GM23248 (cell line): ENCODE results near the gene DHDDS. TPM values are rescaled to one million over a fixed set of nuclear protein-coding genes. Genes with fewer than 3 reads are reported as not detected.
"Not testable (repeated sequence)": the region's sequence is repeated elsewhere in the genome, so short reads cannot be mapped to it uniquely, and the experiment has no call there.

ENCODE experiments used
- DNase-seq: peaks from one replicate; pipeline ENCODE4 v3.0.0-alpha.2; 2015
- H2AFZ ChIP-seq: fragments of 200-600 bp; sonication (generic); 2 replicates; pipeline ENCODE4 v1.6.1; 2016; ENCODE audit warnings: antibody characterized with exemption
- H3F3A ChIP-seq: fragments of 200-600 bp; sonication (generic); 2 replicates; pipeline ENCODE4 v1.6.1; 2016; ENCODE audit warnings: mild to moderate bottlenecking, antibody characterized with exemption, mixed run types; ENCODE audit not compliant: insufficient read depth
- H3K27ac ChIP-seq: fragments of 200-600 bp; sonication (generic); 2 replicates; pipeline ENCODE4 v1.5.1; 2016; ENCODE audit warnings: mild to moderate bottlenecking
- H3K27me3 ChIP-seq: fragments of 200-600 bp; sonication (generic); replicated peaks from 2 replicates; pipeline ENCODE4 v1.6.1; 2016; ENCODE audit warnings: mild to moderate bottlenecking; ENCODE audit not compliant: insufficient read depth
- H3K36me3 ChIP-seq: fragments of 200-600 bp; sonication (generic); 2 replicates; pipeline ENCODE4 v1.6.1; 2016; ENCODE audit warnings: low read depth, mild to moderate bottlenecking
- H3K4me1 ChIP-seq: fragments of 200-600 bp; sonication (generic); 2 replicates; pipeline ENCODE4 v1.6.1; 2016; ENCODE audit warnings: mild to moderate bottlenecking; ENCODE audit not compliant: insufficient read depth
- H3K4me2 ChIP-seq: fragments of 200-600 bp; sonication (generic); one replicate; pipeline ENCODE4 v1.6.1; 2016; ENCODE audit warnings: mild to moderate bottlenecking; ENCODE audit not compliant: unreplicated experiment
- H3K4me3 ChIP-seq: fragments of 200-600 bp; sonication (generic); 2 replicates; pipeline ENCODE4 v1.5.1; 2016; ENCODE audit warnings: mild to moderate bottlenecking
- H3K79me2 ChIP-seq: fragments of 200-600 bp; sonication (generic); 2 replicates; pipeline ENCODE4 v1.6.1; 2016; ENCODE audit warnings: mild to moderate bottlenecking; ENCODE audit not compliant: insufficient read depth
- H3K9ac ChIP-seq: fragments of 200-600 bp; sonication (generic); 2 replicates; pipeline ENCODE4 v1.6.1; 2016; ENCODE audit warnings: mild to moderate bottlenecking
- H3K9me2 ChIP-seq: fragments of 200-600 bp; sonication (generic); 2 replicates; pipeline ENCODE4 v1.6.1; 2016; ENCODE audit warnings: mixed run types, mild to moderate bottlenecking, moderate library complexity; ENCODE audit not compliant: insufficient read depth
- H3K9me3 ChIP-seq: fragments of 200-600 bp; sonication (generic); one replicate; pipeline ENCODE4 v1.6.1; 2017; ENCODE audit warnings: low read depth
- H4K20me1 ChIP-seq: fragments of 200-600 bp; sonication (generic); 2 replicates; pipeline ENCODE4 v1.6.0; 2016; ENCODE audit not compliant: insufficient read depth
- EZH2 ChIP-seq: fragments of 200-600 bp; sonication (generic); IDR thresholded peaks from 2 replicates; pipeline ENCODE4 v1.6.1; 2018; ENCODE audit warnings: antibody characterized with exemption, mild to moderate bottlenecking; ENCODE audit not compliant: insufficient read depth, poor library complexity, severe bottlenecking
- EZH2phosphoT487 ChIP-seq: fragments of 200-600 bp; sonication (generic); IDR thresholded peaks from 2 replicates; pipeline ENCODE4 v1.6.1; 2018; ENCODE audit warnings: antibody characterized with exemption, moderate library complexity, mild to moderate bottlenecking, low read depth; ENCODE audit not compliant: insufficient read depth
- WGBS, 2 experiments: methylation state at CpG; one replicate each; pipeline ENCODE4 v1.1.6; 2015 to 2017; ENCODE audit warnings: low lambda C conversion rate in 2 of 2, low coverage in 1 of 2; ENCODE audit errors: missing lambda C conversion rate in 2 of 2; 5-methylcytosine and 5-hydroxymethylcytosine counted together
- in situ Hi-C: fragments of 300-500 bp; cut with MboI; formaldehyde crosslinking; loops from 2 replicates; pipeline ENCODE4 v1.15.0; 2020
- polyA plus RNA-seq: library from polyadenylated mRNA; unstranded; fragments of >200 nt; fragmentation: Nextera tagmentation; extraction: Ambion mirVana; gene quantifications from 2 replicates; pipeline ENCODE4 v1.2.1, GENCODE V29; 2016
- total RNA-seq: library from RNA; depleted of rRNA; stranded (reverse); fragments of >200 nt; shearing (Covaris generic); gene quantifications from 2 replicates; pipeline ENCODE4 v1.2.3, GENCODE V29; 2014; rRNA removed

The DHDDS gene, protein sequence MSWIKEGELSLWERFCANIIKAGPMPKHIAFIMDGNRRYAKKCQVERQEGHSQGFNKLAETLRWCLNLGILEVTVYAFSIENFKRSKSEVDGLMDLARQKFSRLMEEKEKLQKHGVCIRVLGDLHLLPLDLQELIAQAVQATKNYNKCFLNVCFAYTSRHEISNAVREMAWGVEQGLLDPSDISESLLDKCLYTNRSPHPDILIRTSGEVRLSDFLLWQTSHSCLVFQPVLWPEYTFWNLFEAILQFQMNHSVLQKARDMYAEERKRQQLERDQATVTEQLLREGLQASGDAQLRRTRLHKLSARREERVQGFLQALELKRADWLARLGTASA
- 50.8 and 70.6 TPM in 2 replicates for total RNA-seq
- polyA plus RNA-seq, result 43.0 and 46.9 TPM in 2 replicates

DNA sequence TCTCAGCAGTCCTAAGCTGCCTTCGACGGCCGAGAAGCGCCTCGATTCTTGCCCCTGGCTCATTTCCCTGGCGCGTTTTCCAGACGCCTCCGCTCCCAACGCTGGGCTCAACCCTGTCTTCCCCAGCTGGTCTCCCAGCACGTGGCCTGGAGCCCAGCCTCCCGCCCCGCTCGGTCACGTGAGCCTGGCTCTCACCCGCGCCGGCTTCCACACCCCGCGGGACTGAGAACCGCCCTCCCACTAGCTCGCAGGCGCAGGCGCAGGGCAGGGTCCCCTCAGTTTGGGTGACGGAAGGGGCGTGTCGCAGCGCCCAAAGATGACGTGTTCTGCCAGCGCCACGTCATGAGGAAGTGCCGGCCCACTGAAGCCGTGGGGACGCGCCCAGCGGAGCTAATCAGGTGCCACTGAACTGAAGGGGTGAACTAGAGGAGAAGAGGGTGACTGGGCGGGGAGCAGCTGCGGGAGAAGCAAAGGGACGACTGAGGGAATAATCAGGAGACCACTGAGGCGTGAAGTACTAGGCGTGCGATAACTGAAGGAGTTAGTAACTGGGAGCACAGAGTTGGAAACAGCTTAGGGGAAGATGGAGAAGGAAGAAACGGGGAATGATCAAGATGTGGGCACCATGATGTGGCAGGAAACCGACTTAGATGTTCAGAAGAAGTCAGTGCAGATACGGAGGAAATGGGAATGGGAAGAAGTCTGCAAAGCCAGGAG lies at the start of gene DHDDS:
Gene DHDDS (plus strand): TSS at position 343 of the 717 bp plus-strand sequence. CDS start 625 bp downstream, outside the sequence.
- peak; percentile 100 for DNase-seq
- H3K4me2 ChIP-seq, result peak within 1 kb of the TSS; percentile 88
- H3K4me1 ChIP-seq, result peaks cover 17% of the 10 kb centered on the region
- H3K9ac ChIP-seq, result peak within 1 kb of the TSS; percentile 87
- H3K79me2 ChIP-seq, result peaks cover 45% of the 10 kb centered on the region
- H3F3A ChIP-seq, result no peaks in the 10 kb centered on the region
- H3K4me3 ChIP-seq, result peak within 1 kb of the TSS; percentile 90
- in situ Hi-C loops, result no loop called here
- H3K9me2 ChIP-seq, result no peaks in the 10 kb centered on the region
- H4K20me1 ChIP-seq, result no peaks in the 10 kb centered on the region
- WGBS, 2 experiments, result 1% methylated on average over 33 to 45 of the region's 45 CpGs
- H3K27me3 ChIP-seq, result no peaks in the 10 kb centered on the region
- peak within 1 kb of the TSS; percentile 88 for H2AFZ ChIP-seq
- TF ChIP-seq EZH2, result no peak
- no peak for TF ChIP-seq EZH2phosphoT487
- H3K27ac ChIP-seq, result peak within 1 kb of the TSS; percentile 85
- H3K9me3 ChIP-seq, result no peaks in the 10 kb centered on the region
- H3K36me3 ChIP-seq, result peaks cover 14% of the 10 kb centered on the region; the same call in 1 of the 2 replicates

DNA sequence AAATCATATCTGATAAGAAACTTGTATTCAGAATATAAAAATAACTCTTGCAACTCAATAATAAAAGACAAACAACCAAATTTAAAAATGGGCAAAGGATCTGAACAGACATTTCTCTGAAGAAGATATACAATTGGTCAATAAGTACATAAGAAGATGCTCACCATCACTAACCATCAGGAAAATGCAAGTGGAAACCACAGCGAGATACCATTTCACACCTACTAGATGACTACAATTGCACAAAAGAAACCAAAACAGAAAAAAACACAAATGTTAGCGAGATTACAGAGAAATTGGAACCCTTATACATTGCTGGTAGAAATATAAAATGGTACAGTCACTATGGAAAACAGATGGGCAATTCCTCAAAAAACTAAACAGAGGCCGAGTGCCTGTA lies 48.0 kb upstream of the DHDDS start:
- WGBS, 2 experiments, result 87 to 94% methylated on average over 3 of the region's 3 CpGs
- H3K27me3 ChIP-seq, result no peaks in the 10 kb centered on the region
- H2AFZ ChIP-seq, result no peak overlapping the region
- H3K27ac ChIP-seq, result no peak overlapping the region
- H3K9me2 ChIP-seq, result no peaks in the 10 kb centered on the region
- no peaks in the 10 kb centered on the region for H4K20me1 ChIP-seq
- H3K36me3 ChIP-seq, result no peaks in the 10 kb centered on the region
- no peak for DNase-seq
- no peak overlapping the region for H3K4me2 ChIP-seq
- no peaks in the 10 kb centered on the region for H3F3A ChIP-seq
- no peak overlapping the region for H3K4me3 ChIP-seq
- in situ Hi-C loops, result no loop called here
- TF ChIP-seq EZH2phosphoT487 (no peak), EZH2 (no peak)
- H3K4me1 ChIP-seq, result peaks cover 11% of the 10 kb centered on the region
- no peaks in the 10 kb centered on the region for H3K79me2 ChIP-seq
- no peaks in the 10 kb centered on the region for H3K9me3 ChIP-seq
- no peak overlapping the region for H3K9ac ChIP-seq

DNA sequence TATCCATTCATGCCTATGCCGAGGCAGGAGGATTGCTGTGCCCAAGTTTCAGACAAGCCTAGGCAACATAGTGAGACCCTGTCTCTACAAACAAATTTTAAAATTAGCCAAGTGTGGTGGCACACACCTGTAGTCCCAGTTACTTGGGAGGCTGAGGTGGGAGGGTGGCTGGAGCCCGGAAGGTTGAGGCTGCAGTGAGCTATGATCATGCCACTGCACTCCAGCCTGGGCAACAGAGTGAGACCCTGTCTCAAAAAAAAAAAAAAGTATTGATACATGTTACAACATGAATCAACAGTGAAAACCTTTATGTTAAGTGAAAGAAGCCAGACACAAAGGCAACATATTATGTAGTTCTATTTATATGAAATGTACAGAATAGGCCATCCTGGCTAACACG lies 47.1 kb upstream of the DHDDS start:
- H3F3A ChIP-seq, H3K79me2 ChIP-seq, H3K27me3 ChIP-seq, DNase-seq, H3K36me3 ChIP-seq, H3K9me3 ChIP-seq, H3K4me2 ChIP-seq, H3K9ac ChIP-seq, H3K4me3 ChIP-seq, H4K20me1 ChIP-seq, H3K9me2 ChIP-seq, H2AFZ ChIP-seq, in situ Hi-C loops, H3K27ac ChIP-seq: not testable (repeated sequence)
- 98% methylated on average over 3 of the region's 3 CpGs for WGBS, 2 experiments
- peaks cover 11% of the 10 kb centered on the region for H3K4me1 ChIP-seq

DNA sequence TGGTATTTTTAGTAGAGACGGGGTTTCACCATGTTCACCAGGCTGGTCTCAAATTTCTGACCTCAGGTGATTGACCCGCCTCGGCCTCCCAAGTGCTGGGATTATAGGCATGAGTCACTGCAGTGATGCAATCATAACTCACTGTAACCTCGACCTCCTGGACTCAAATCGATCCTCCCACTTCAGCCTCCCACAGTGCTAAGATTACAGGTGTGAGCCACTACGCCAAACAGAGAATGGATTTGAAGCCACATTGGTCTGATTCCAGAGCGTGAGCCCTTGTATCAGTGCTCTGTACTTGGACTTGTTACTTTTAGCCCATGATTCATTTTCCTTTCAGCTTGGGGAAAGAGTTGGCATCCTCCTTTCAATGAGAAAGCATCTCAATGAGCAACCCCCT lies 44.7 kb upstream of the DHDDS start:
- Histone ChIP-seq H4K20me1 (no peaks in the 10 kb centered on the region), H3K4me1 (peaks cover 11% of the 10 kb centered on the region), H3K4me3 (no peak overlapping the region), H3K79me2 (no peaks in the 10 kb centered on the region), H3K36me3 (no peaks in the 10 kb centered on the region), H3K27me3 (no peaks in the 10 kb centered on the region), H2AFZ (no peak overlapping the region), H3K4me2 (no peak overlapping the region), H3K27ac (no peak overlapping the region), H3K9ac (no peak overlapping the region), H3K9me3 (no peaks in the 10 kb centered on the region), H3K9me2 (no peaks in the 10 kb centered on the region), H3F3A (no peaks in the 10 kb centered on the region)
- peak; percentile 33 for DNase-seq
- 57 to 60% methylated on average over 7 of the region's 7 CpGs for WGBS, 2 experiments
- in situ Hi-C loops, result no loop called here
- TF ChIP-seq EZH2, result no peak
- TF ChIP-seq EZH2phosphoT487, result no peak
